NCI-H226 (cell line): ENCODE measurements around the gene CRY1.

ENCODE experiments used
- DNase-seq: peaks from one replicate; pipeline ENCODE4 v3.0.0-alpha.2; 2015

Gene CRY1

GRCh38 chr12:107107381-107107780, 14.0 kb upstream of the CRY1 start:
- DNase-seq: no peak

DNA sequence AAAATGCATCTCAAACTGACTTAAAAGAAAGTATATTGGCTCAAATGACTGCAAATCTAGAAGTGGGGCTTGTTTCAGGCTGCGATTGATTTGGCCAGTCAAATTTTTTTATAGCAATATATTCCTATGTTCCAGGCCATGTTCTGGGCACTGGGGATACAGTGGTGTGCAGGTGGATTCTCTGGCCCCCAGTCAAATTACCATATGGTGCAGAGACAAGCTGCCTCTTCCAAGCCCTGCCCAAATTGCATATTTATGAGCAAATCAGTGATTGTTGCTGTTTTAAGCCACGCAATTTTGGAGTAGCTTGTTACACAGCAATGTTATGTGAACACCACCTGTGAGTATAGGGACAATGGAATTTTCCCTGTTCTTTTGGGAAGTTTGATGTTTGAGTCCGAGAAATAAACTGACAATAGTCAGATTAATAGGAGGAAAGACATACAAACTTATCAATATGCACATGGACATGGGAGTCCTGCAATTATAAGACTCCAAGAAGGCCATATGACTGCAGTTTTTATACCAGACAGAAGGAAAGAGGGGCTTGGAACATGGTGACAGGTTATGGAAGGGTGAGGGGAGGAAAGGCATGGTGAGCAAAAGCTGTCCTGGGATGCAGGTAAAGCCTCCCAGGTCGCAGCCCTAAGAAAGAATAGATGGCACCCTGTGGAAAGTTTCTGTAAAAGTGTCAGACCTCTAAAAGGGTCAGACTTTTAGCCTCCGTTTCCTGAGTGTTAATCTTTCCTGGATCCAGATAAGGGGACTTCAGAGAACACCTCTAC, 13.1 kb upstream of the CRY1 start:
- DNase-seq: no peak

- DNase-seq: no peak
Observed at GRCh38 chr12:107105410-107105703, 12.0 kb upstream of the CRY1 start.

GRCh38 chr12:107103516-107103915, 10.2 kb upstream of the CRY1 start:
- DNase-seq: no peak

- DNase-seq: no peak
Observed at GRCh38 chr12:107103097-107103496, 9.7 kb upstream of the CRY1 start.

DNA sequence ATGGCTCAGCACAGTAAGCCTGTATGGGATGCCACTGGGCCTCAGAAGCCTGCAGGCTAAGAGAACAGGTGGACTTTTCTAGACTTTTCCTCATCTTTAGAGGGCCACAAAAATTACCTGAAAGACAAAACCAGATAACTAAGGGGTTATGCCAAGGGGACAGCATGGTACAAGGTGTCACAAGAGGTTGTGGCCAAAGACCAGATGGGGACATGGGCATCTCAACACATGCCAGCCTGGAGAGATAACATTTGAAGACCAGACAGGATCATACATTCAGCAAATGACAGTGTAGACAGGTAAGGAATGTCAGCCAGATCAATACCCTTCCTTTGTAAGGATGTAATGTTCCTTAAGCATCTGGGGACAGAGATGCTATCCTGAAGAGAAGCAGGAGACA, 8.9 kb upstream of the CRY1 start:
- no peak for DNase-seq

DNA sequence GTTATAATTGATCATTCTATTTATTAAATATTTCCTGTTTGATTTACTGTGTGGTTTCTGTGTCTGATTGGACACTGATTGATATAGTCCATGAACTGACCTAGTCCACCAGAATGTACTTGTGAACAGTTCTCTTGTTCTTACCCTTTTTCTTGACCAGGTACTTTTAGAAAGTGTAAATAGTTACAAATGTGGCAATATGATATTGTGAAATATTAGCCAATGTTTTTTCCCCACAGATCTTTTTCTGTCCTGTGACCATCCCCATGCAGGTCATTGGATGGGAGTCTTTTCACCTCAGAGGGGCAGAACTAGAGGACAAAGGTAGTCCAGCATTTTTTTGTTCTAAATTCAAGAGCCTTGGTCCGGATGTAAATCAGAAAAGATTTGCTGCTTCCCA, 8.3 kb upstream of the CRY1 start:
- DNase-seq: no peak

DNA sequence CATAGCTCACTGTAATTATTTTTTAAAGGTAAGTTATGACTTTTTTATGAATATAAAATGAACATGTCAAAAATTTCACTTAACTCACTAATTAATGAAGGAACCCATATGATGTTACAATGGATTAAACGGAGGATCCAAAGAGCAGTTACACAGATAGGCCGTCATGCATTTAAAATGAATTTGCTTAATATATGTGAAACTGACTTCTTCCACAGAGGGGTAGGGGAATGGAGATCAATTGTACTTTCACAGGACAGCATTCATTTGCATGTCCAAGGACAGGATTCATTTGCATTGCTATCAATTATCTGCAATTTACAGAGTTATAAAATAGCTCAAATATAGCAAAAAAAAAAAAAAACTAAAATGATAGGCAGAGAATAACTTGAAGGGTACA, 6.6 kb upstream of the CRY1 start:
- DNase-seq: no peak

DNA sequence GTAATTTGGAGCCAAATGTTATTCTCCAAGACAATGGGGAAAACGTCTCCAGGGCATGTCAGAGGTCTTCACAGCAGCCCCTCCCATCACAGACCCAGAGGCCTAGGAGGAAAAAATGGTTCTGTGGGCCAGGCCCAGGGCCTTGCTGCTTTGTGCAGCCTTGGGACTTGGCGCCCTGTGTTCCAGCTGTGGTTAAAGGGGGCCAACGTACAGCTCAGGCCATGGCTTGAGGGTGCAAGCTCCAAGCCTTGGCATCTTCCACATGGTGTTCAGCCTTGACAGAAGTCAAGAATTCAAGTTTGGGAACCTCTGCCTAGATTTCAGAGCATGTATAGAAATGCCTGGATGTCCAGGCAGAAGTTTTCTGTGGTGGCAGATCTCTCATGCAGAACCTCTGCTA, 3.2 kb upstream of the CRY1 start:
- no peak for DNase-seq

GRCh38 chr12:107094183-107094448, 767 bp upstream of the CRY1 start:
- no peak for DNase-seq

DNA sequence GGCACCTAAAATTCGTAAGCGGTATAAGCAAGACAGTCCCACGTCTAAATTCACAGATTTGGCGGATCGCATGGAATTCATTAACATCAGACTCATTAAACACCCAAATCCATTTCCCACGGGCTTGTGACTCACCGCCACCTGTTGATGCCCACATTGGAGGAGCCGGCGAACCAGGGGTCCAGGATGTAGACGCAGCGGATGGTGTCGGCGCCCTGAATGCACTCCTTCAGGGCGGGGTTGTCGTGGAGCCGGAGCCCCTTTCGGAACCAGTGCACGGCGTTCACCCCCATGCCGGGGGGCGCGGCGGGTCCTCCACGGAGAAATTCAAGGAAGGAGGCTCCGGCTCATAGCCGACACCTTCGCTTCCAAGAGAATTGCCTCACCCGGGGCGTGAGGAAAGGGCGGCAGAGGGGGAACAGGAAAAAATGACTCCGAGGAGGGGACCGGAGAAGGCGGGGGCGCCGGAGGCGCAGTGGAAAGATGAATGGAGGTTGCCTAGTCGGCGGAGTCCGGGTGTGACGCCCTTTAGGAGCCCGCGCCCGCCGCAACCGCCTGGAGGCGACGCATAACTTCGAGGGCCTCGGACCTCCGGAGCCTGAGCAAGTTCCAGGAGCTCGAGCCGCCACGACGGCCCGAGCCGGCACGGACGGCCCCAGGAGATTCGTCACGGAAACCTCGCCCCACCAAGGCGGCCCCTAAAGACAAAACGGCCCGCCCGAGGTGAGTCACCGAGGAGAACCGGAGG, 506 bp downstream of the CRY1 start:
- DNase-seq: peak; percentile 60

GRCh38 chr12:107091989-107092641, 1.2 kb downstream of the CRY1 start:
- DNase-seq: peak; percentile 88

DNA sequence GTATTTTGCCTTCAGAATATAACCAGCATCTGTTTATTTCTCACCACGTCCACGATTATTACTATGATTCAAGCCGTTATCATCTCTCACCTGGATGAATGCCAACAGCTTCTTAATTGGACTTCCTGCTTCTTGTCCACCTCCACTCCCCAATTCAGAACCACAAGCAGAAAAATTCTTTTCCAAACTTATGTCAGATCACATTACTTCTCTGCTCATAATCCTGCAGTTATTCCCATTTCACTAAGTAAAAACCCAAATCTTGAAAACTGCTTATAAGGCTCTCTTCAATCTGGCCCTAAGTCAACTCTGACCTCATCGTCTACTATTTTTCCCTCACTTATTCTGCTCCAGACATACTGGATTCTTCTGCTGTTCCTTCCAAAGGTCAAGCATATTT, 2.0 kb downstream of the CRY1 start:
- DNase-seq: peak; percentile 43

DNA sequence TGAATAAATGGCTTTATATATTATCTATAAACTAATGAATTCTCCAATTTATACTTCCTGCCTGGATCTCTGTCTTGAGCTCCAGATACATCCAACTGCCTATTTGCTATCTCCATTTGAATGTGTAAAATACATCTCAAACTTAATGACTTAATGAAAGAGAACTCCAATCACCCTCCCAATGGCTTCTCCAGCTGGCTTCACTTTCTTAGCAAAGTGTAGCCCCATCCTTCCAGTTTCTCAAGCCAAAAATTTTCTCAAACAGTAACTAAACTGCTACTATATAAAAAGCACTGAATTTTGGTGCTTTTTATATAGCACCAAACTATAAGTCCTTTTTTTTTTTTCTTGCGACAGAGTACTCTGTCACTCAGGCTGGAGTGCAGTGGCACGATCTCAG, 2.6 kb downstream of the CRY1 start:
- DNase-seq: no peak

- DNase-seq: no peak
Observed at GRCh38 chr12:107088912-107089311, 4.4 kb downstream of the CRY1 start.

DNA sequence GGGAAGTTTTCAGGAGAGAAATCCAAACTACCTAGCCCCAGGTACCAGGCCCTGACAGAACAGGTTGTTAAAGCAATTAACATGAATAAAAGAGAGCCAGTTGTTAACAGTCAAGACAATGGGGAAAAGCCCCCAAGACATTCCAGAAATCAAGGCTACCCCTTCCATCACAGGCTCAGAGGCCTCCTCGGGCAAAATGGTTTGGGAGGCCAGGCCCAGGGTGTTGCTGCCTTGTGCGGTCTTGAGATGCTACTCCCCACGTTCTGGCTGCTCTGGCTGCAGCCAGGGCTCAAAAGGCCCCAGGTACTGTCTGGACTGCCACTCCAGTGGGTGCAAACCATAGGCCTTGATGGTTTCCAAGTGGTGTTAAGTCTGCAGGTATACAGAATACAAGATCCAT, 7.0 kb downstream of the CRY1 start:
- DNase-seq: no peak

- no peak for DNase-seq
Observed at GRCh38 chr12:107081778-107082177, 11.6 kb downstream of the CRY1 start.

- DNase-seq: no peak
Observed at GRCh38 chr12:107080299-107080698, 13.1 kb downstream of the CRY1 start.

DNA sequence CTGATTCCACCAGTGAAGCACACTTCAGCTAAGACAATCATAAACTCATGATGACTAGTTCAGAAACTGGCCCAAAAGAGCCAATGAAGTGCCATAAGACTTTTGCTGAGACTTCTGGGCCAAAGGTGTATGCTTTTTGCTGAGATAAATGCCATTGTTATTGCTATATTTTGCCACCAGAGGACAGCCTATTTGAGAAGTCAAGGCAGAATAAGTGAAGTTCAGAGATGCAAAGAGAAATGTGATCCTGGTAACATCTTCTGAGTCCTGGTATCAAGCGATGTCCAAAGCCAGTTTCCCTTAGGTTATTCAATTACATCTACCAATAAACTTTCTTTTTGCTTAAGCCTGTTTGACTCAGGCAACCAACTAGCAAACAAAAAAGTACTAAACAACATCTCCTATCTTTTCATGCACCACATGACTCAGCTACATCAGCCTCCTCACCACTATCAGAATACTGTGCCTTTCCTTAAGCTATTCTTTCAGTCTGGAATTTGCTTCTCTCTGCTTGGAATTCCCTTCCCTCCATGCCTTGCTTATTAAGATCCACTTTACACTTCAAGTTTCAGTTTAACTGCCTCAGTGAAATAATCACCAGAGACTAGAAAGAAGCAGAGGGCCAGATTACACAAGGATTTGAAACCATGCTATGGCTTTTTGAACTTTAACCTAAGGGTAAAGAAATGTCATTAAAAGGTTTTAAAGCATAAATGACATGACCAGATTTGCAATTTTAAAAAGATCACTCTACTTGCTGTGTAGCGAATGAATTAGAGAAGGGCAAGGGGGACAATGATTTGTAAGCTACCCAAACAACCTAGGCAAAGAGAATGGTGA, 14.0 kb downstream of the CRY1 start:
- peak; percentile 70 for DNase-seq

GRCh38 chr12:107073266-107073665, 20.1 kb downstream of the CRY1 start:
- DNase-seq: peak; percentile 4

- DNase-seq: no peak
Observed at GRCh38 chr12:107066691-107067090, 26.7 kb downstream of the CRY1 start.

GRCh38 chr12:107064687-107065086, 28.7 kb downstream of the CRY1 start:
- DNase-seq: no peak

DNA sequence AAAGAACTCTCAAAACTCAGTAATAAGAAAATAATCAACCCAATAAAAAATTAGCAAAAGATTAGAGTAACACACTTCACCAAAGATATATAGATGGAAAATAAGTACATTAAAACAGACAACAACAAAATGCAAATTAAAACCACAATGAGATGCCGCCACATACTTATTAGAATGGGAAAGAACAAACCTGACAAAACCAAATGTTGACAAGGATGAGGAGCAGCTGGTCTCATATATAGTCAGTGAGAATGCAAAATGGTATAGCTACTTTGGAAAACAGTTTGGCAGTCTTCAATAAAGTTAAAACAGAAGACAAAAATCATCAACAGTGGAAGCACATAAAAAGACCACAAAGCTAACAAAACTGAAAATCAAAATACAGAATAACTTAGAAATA, 29.1 kb downstream of the CRY1 start:
- no peak for DNase-seq

GRCh38 chr12:107058190-107058589, 35.2 kb downstream of the CRY1 start:
- no peak for DNase-seq
